Glutamatergic neuron (in vitro differentiated cells): ENCODE measurements around the gene SEC14L1. TPM values are rescaled to one million over a fixed set of nuclear protein-coding genes. Genes with fewer than 3 reads are reported as not detected.
"Not testable (repeated sequence)": the region's sequence is repeated elsewhere in the genome, so short reads cannot be mapped to it uniquely, and the experiment has no call there.

Experiments used
- DNase-seq: peaks from one replicate; pipeline ENCODE4 v3.0.0; 2022
- H3K27ac Mint-ChIP-seq: one replicate; pipeline ENCODE4 v1.8.0; 2020; ENCODE audit warnings: mild to moderate bottlenecking, mixed read lengths, inconsistent platforms; ENCODE audit not compliant: unreplicated experiment
- H3K27me3 Mint-ChIP-seq: one replicate; pipeline ENCODE4 v1.8.0; 2020; ENCODE audit warnings: mild to moderate bottlenecking, moderate library complexity, mixed read lengths, inconsistent platforms; ENCODE audit not compliant: unreplicated experiment
- H3K36me3 Mint-ChIP-seq: one replicate; pipeline ENCODE4 v1.8.0; 2020; ENCODE audit warnings: mild to moderate bottlenecking, mixed read lengths, inconsistent platforms; ENCODE audit not compliant: unreplicated experiment
- H3K4me1 Mint-ChIP-seq: one replicate; pipeline ENCODE4 v1.8.0; 2020; ENCODE audit warnings: mild to moderate bottlenecking, low read depth, mixed read lengths, inconsistent platforms; ENCODE audit not compliant: unreplicated experiment
- H3K4me3 Mint-ChIP-seq: one replicate; pipeline ENCODE4 v1.8.0; 2020; ENCODE audit warnings: mild to moderate bottlenecking, mixed read lengths, inconsistent platforms; ENCODE audit not compliant: unreplicated experiment
- H3K9me3 Mint-ChIP-seq: one replicate; pipeline ENCODE4 v1.8.0; 2020; ENCODE audit warnings: mild to moderate bottlenecking, moderate library complexity, mixed read lengths, inconsistent platforms; ENCODE audit not compliant: unreplicated experiment
- total RNA-seq: library from RNA; stranded (reverse); fragmentation: NEBNext Ultra II Directional; extraction: Animal tissue kit (Norgen Biotek cat#: 25700); gene quantifications from one replicate; pipeline ENCODE4 v1.2.1, GENCODE V29; 2021; ENCODE audit not compliant: unreplicated experiment
- TF ChIP-seq, protein P1 (sequence below): fragments of 200-600 bp; sonication (generic); IDR thresholded peaks from one replicate; pipeline ENCODE4 v1.5.0; 2021; ENCODE audit not compliant: partially characterized antibody, unreplicated experiment

SEC14L1 gene
- total RNA-seq, 1 donor from 2014 or later = 104 TPM

DNA sequence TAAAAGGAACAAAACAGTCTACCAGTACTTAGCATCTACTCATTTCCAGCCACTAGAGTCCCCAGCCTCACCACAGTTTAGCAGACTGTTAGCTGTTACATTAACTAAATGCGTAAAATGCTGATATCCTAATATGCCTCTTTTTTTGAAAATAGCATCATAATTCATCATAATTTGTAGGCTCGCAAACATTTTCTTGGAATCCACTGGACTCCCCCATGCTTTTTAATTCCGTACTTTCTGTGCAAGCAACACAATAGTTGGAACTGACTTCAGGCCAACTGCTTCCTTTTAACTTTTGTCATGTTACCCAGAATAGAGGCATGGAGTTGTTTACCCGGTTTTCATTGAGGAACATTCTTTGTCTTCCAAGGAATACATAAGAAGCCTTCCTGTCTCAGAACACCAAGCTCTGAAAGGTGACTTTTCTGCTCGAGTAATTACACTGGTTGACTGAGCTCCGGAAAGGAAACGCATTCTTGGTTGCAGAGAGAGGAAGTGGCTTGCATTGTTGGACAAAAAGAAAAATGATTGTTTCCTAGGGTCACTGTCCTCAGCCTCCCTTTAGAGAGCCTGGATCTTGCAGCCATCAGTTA lies 30.9 kb upstream of the SEC14L1 start:
- no peak overlapping the region for H3K27ac Mint-ChIP-seq
- peaks cover 2% of the 10 kb centered on the region for H3K9me3 Mint-ChIP-seq
- H3K27me3 Mint-ChIP-seq = no peaks in the 10 kb centered on the region
- no peaks in the 10 kb centered on the region for H3K36me3 Mint-ChIP-seq
- H3K4me1 Mint-ChIP-seq = peaks cover 15% of the 10 kb centered on the region
- TF ChIP-seq, protein P1, sequence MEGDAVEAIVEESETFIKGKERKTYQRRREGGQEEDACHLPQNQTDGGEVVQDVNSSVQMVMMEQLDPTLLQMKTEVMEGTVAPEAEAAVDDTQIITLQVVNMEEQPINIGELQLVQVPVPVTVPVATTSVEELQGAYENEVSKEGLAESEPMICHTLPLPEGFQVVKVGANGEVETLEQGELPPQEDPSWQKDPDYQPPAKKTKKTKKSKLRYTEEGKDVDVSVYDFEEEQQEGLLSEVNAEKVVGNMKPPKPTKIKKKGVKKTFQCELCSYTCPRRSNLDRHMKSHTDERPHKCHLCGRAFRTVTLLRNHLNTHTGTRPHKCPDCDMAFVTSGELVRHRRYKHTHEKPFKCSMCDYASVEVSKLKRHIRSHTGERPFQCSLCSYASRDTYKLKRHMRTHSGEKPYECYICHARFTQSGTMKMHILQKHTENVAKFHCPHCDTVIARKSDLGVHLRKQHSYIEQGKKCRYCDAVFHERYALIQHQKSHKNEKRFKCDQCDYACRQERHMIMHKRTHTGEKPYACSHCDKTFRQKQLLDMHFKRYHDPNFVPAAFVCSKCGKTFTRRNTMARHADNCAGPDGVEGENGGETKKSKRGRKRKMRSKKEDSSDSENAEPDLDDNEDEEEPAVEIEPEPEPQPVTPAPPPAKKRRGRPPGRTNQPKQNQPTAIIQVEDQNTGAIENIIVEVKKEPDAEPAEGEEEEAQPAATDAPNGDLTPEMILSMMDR = no peak
- H3K4me3 Mint-ChIP-seq = no peak overlapping the region
- DNase-seq = no peak

DNA sequence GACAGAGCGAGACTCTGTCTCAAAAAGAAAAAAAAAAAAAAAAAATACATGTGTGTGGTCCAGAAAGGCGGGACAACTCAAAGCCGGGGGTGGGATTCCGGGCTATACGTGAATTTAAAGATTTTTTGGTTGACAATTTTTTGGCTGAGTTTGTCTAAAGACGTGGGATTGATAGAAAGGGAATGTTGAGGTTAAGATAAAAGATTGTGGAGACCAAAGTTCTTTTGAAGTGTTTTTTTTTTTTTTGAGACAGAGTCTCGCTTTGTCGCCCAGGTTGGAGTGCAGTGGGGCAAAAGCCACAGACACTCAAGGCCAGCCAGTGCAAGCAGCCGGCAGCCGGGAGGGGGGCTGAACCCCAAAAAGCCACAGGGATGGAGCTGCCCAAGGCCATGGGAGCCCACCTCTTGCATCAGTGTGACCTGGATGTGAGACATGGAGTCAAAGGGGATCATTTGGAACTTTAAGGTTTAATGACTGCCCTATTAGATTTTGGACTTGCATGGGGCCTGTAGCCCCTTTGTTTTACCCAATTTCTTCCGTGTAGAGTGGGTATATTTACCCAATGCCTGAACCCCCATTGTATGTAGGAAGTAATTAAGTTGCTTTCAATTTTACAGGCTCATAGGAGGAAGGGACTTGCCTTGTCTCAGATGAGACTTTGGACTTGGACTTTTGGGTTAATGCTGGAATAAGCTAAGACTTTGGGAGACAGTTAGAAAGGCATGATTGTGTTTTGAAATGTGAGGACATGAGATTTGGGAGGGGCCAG lies 29.4 kb upstream of the SEC14L1 start:
- H3K27ac Mint-ChIP-seq, DNase-seq, H3K9me3 Mint-ChIP-seq, H3K36me3 Mint-ChIP-seq, H3K27me3 Mint-ChIP-seq, H3K4me3 Mint-ChIP-seq, H3K4me1 Mint-ChIP-seq: not testable (repeated sequence)

DNA sequence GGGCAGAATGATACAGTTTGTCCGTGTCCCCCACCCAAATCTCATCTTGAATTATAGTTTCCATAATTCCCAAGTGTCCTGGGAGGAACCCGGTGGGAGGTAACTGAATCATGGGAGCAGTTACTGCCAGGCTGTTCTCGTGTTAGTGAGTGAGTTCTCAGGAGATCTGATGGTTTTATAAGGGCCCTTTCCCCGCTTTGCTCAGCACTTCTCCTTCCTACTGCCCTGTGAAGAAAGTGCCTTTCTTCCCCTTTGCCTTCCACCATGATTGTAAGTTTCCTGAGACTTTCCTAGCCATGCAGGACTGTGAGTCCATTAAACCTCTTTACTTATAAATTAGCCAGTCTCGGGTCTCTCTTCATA lies 28.9 kb upstream of the SEC14L1 start:
- Mint-ChIP-seq H3K27ac (no peak overlapping the region), H3K27me3 (no peaks in the 10 kb centered on the region), H3K9me3 (peaks cover 2% of the 10 kb centered on the region), H3K4me3 (no peak overlapping the region), H3K36me3 (no peaks in the 10 kb centered on the region), H3K4me1 (peaks cover 5% of the 10 kb centered on the region)
- TF ChIP-seq, protein P1 = no peak
- DNase-seq = no peak

DNA sequence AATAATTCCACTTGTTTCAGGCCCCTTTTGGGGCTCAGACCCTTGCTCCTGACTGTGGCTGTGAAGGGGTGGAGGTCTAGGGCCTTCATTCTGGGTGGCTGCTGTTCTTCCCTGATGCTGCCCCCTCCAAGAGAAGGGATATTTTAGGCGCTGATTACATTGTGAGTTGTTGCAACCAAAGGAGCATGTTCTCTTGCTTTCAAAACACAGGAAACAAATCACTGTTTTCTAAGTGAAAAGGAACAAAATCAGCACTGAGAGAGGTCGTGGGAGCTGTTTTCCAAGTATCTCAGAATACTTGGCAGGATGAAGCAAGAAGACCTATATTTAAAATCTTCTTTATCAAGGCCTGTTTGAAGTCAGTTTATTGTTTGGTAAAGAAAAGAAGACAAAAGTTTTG lies 25.3 kb upstream of the SEC14L1 start:
- peaks cover 3% of the 10 kb centered on the region for H3K27me3 Mint-ChIP-seq

DNA sequence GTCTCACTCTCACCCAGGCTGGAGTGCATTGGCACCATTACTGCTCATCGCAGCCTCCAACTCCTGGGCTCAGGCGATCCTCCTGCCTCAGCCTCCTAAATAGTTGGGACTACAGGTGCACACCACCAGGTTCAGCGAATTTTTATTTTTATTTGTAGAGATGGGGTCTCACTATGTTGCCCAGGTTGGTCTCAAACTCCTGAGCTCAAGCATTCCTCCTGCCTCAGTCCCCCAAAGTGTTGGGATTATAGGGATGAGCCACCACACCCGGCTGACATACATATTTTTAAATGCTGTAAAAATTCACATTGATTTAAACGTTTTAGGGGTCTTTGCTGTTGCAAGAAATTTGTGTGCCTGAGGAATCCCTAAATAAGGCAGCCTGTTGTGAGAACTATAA lies 24.8 kb upstream of the SEC14L1 start:
- Mint-ChIP-seq H3K9me3 (no peaks in the 10 kb centered on the region), H3K27ac (no peak overlapping the region), H3K27me3 (peaks cover 3% of the 10 kb centered on the region), H3K4me1 (peaks cover 11% of the 10 kb centered on the region), H3K4me3 (no peak overlapping the region), H3K36me3 (no peaks in the 10 kb centered on the region)
- no peak for DNase-seq
- TF ChIP-seq, protein P1 = no peak

More for the DNA sequence above, 25.3 kb upstream of the SEC14L1 start:
- H3K9me3 Mint-ChIP-seq = no peaks in the 10 kb centered on the region
- TF ChIP-seq, protein P1 = no peak
- no peaks in the 10 kb centered on the region for H3K36me3 Mint-ChIP-seq
- H3K4me1 Mint-ChIP-seq = peaks cover 11% of the 10 kb centered on the region
- no peak for DNase-seq
- H3K27ac Mint-ChIP-seq = no peak overlapping the region
- no peak overlapping the region for H3K4me3 Mint-ChIP-seq
